Measurements from ENCODE around the gene MRPL23. TPM values are rescaled to one million over a fixed set of nuclear protein-coding genes. Genes with fewer than 3 reads are reported as not detected.

Gene MRPL23
- total RNA-seq, 1 experiment from 2014 or later = 109 TPM

DNA sequence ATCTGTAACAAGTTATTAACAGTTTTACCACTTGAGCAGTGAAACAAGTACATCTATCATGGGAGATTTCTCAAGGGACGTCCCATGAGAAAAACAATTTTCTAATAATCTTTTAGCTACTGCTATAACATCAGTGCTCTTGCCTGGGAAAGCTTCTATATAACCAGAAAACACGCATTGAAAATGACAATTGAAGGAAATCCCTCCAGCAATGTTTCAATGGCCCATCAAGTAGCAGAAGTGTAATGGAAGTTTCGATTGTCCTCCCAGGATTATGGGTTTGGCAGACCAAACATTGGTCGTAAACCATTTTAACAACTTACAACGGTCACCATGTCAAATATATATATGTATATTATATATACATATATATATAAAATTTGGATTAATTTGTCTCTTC is 47.4 kb upstream of the MRPL23 start (continued):
- TF ChIP-seq, protein P1, sequence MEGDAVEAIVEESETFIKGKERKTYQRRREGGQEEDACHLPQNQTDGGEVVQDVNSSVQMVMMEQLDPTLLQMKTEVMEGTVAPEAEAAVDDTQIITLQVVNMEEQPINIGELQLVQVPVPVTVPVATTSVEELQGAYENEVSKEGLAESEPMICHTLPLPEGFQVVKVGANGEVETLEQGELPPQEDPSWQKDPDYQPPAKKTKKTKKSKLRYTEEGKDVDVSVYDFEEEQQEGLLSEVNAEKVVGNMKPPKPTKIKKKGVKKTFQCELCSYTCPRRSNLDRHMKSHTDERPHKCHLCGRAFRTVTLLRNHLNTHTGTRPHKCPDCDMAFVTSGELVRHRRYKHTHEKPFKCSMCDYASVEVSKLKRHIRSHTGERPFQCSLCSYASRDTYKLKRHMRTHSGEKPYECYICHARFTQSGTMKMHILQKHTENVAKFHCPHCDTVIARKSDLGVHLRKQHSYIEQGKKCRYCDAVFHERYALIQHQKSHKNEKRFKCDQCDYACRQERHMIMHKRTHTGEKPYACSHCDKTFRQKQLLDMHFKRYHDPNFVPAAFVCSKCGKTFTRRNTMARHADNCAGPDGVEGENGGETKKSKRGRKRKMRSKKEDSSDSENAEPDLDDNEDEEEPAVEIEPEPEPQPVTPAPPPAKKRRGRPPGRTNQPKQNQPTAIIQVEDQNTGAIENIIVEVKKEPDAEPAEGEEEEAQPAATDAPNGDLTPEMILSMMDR (IDR thresholded peaks at IDR 0.05 in 2 of 3, conservative IDR thresholded peaks at IDR 0.05 in 1 of 3; ENCODE audit: borderline replicate concordance in 1 of 3, insufficient read depth in 1 of 3, low read depth in 2 of 3, low read length in 2 of 3) = no peak
- no peak for TF ChIP-seq EGR1 (IDR thresholded peaks at IDR 0.05; ENCODE audit: low read depth)
- TF ChIP-seq, protein P2, sequence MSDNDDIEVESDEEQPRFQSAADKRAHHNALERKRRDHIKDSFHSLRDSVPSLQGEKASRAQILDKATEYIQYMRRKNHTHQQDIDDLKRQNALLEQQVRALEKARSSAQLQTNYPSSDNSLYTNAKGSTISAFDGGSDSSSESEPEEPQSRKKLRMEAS (IDR thresholded peaks at IDR 0.05) = no peak
- TF ChIP-seq ZNF274 (IDR thresholded peaks at IDR 0.05; ENCODE audit: low read depth, low read length) = no peak
- TF ChIP-seq ZFX (IDR thresholded peaks at IDR 0.05) = no peak

DNA sequence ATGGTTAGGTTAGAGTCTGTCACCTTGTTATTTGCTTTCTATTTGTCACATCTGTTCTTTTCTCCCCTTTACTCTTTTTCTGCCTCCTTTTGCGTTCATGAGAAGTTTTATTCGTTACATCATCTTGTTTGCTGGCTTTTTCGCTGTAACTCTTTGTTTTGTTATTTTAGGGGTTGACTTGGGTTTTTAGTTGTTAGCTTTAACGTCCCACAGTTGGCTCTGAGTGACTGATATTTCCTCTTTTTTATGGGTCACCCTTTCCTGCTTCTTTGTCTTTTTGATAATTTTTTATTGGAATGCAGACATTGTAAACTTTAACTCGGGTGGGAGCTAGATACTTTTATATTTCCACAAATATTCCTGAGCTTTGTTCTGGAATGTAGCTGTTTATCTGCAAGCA is 41.0 kb upstream of the MRPL23 start:
- RAD21 ChIA-PET (ENCODE audit: low non-redundant PET in 1 of 2, low total read pairs in 2 of 2, uncharacterized antibody in 2 of 2, unreplicated experiment in 2 of 2) = no interaction called here
- H3K79me2 ChIP-seq (ENCODE audit: insufficient read depth, low read length) = no peaks in the 10 kb centered on the region
- H3K9me3 ChIP-seq (ENCODE audit: control insufficient read depth in 1 of 2, insufficient read depth in 1 of 2, low read depth in 1 of 2, low read length in 2 of 2) = no peaks in the 10 kb centered on the region
- no peaks in the 10 kb centered on the region for H3K4me1 ChIP-seq (ENCODE audit: control insufficient read depth in 1 of 2, insufficient read depth in 2 of 2, low read length in 2 of 2)
- ATAC-seq (no peak), DNase-seq (ENCODE audit: low read depth, low spot score) (no peak)
- no peak overlapping the region for H3K27ac ChIP-seq (ENCODE audit: low read depth, low read length)
- no peaks in the 10 kb centered on the region for H3K27me3 ChIP-seq (ENCODE audit: insufficient read depth, low read length)
- H3K4me3 ChIP-seq (replicated peaks in 1 of 2; ENCODE audit: low read depth in 1 of 2, low read length in 2 of 2) = no peak overlapping the region
- no peak overlapping the region for H3K9ac ChIP-seq (ENCODE audit: low read length)
- no peaks in the 10 kb centered on the region for H3K36me3 ChIP-seq (ENCODE audit: control insufficient read depth in 1 of 2, insufficient read depth in 2 of 2, low read length in 2 of 2)
- no peak overlapping the region for H3K4me2 ChIP-seq (ENCODE audit: low read length)
- no peaks in the 10 kb centered on the region for H4K20me1 ChIP-seq (ENCODE audit: insufficient read depth)
- no peak overlapping the region for H2AFZ ChIP-seq (ENCODE audit: low read depth, low read length, poor library complexity, severe bottlenecking)
- intact Hi-C loops (cut with micrococcal nuclease) = no loop called here
- no TSS peak for BruUV-seq (replicated peaks)
- POLR2A ChIA-PET = no interaction called here
- no peak for TF ChIP-seq EZH2 (IDR thresholded peaks at IDR 0.05)
- TF ChIP-seq, protein P3, sequence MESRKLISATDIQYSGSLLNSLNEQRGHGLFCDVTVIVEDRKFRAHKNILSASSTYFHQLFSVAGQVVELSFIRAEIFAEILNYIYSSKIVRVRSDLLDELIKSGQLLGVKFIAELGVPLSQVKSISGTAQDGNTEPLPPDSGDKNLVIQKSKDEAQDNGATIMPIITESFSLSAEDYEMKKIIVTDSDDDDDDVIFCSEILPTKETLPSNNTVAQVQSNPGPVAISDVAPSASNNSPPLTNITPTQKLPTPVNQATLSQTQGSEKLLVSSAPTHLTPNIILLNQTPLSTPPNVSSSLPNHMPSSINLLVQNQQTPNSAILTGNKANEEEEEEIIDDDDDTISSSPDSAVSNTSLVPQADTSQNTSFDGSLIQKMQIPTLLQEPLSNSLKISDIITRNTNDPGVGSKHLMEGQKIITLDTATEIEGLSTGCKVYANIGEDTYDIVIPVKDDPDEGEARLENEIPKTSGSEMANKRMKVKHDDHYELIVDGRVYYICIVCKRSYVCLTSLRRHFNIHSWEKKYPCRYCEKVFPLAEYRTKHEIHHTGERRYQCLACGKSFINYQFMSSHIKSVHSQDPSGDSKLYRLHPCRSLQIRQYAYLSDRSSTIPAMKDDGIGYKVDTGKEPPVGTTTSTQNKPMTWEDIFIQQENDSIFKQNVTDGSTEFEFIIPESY (IDR thresholded peaks at IDR 0.05; ENCODE audit: extremely low read depth, insufficient replicate concordance, low read length) = no peak
- TF ChIP-seq POLR2AphosphoS5 (IDR thresholded peaks at IDR 0.05; ENCODE audit: low read depth, low read length) = no peak
- TF ChIP-seq FOSL1 (IDR thresholded peaks at IDR 0.05; ENCODE audit: low read depth) = no peak
- TF ChIP-seq ELF1 (IDR thresholded peaks at IDR 0.05; ENCODE audit: borderline replicate concordance, low read depth) = no peak
- no peak for TF ChIP-seq TCF7L2 (IDR thresholded peaks at IDR 0.05; ENCODE audit: borderline replicate concordance, extremely low read depth, insufficient read depth, insufficient read length)
- CTCF ChIA-PET = no interaction called here
- H3K9me2 ChIP-seq (ENCODE audit: insufficient read depth) = no peaks in the 10 kb centered on the region

Measured in HCT116 (cell line).